Hepatocyte (in vitro differentiated cells): Measurements from ENCODE around the gene ELL2.

ENCODE experiments used
- EZH2 ChIP-seq: fragments of 200-600 bp; sonication (generic); IDR thresholded peaks from 2 replicates; pipeline ENCODE4 v1.6.1; 2016; ENCODE audit warnings: antibody characterized with exemption, mild to moderate bottlenecking, borderline replicate concordance
- TF ChIP-seq, protein P1 (sequence below): fragments of 200-600 bp; sonication (generic); IDR thresholded peaks from 2 replicates; pipeline ENCODE4 v1.5.1; 2016; ENCODE audit warnings: antibody characterized with exemption, mild to moderate bottlenecking; ENCODE audit not compliant: poor library complexity

DNA sequence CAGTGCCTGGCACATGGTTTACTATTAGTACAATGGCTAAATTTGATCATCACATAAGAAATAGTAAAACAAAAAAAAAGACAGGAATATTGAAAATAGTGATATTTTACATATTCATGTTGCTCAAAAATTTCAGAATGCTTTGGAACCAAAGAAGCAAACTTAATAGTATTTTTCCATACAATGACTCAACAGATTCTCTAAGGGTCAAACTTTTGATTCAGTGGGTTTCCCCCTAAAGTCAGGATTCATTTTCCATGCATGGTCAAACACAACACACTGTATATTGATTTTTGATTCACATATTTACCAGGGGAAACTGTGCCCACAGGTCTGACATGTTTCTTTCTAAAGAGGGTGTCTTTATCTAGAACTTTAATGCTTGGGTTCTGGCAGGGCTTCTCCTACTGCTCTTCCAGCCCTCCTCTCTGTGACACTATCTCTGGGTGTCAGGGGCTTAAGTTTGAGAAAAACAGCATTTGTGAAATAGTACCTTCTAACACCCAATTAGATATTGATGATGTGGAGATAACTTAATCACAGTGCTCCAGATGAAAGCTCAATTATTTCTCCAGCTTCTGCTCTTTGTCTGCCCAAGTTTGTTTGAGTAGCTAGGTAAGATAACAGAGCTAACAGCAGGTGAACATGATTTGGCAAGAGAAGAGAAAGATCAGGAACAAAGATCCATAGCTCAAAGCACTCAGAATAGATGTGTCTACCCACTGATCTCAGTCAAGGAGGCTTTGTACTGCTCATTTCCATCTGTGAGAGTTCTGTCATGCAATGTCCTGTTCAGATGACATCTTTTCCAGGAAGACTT, 35.5 kb upstream of the ELL2 start:
- TF ChIP-seq, protein P1, sequence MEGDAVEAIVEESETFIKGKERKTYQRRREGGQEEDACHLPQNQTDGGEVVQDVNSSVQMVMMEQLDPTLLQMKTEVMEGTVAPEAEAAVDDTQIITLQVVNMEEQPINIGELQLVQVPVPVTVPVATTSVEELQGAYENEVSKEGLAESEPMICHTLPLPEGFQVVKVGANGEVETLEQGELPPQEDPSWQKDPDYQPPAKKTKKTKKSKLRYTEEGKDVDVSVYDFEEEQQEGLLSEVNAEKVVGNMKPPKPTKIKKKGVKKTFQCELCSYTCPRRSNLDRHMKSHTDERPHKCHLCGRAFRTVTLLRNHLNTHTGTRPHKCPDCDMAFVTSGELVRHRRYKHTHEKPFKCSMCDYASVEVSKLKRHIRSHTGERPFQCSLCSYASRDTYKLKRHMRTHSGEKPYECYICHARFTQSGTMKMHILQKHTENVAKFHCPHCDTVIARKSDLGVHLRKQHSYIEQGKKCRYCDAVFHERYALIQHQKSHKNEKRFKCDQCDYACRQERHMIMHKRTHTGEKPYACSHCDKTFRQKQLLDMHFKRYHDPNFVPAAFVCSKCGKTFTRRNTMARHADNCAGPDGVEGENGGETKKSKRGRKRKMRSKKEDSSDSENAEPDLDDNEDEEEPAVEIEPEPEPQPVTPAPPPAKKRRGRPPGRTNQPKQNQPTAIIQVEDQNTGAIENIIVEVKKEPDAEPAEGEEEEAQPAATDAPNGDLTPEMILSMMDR, result no peak
- no peak for TF ChIP-seq EZH2
